GM12891 (cell line): ENCODE data around the gene PLPPR5.

Experiments used
- PAX5 ChIP-seq: IDR thresholded peaks from 2 replicates; pipeline ENCODE4 v1.6.1; 2011; ENCODE audit warnings: low read length, moderate library complexity, mild to moderate bottlenecking; ENCODE audit not compliant: insufficient read depth, severe bottlenecking
- POLR2A ChIP-seq: IDR thresholded peaks from 2 replicates; pipeline ENCODE4 v1.6.1; 2011; ENCODE audit warnings: low read depth, low read length, control low read depth
- TAF1 ChIP-seq: IDR thresholded peaks from 2 replicates; pipeline ENCODE4 v1.6.1; 2011; ENCODE audit warnings: low read depth, low read length, control low read depth

GRCh38 chr1:98906809-98907208 lies 97.9 kb downstream of the PLPPR5 start:
- no peak for TF ChIP-seq POLR2A
- TF ChIP-seq TAF1, result no peak
- TF ChIP-seq PAX5, result no peak
